Epithelial cell of esophagus (primary cell): Measurements from ENCODE around the gene ACTN4.
A peak's percentile ranks its signal among the peaks of the same experiment; 100 is the strongest.

ENCODE experiments used
- DNase-seq: peaks from one replicate; pipeline ENCODE4 v3.0.0; 2010; ENCODE audit warnings: low read depth
- H3K4me3 ChIP-seq: 2 replicates; pipeline ENCODE4 v1.5.1; 2011; ENCODE audit warnings: mild to moderate bottlenecking, low read length, control low read depth
- TF ChIP-seq, protein P1 (sequence below): IDR thresholded peaks from 2 replicates; pipeline ENCODE4 v1.5.1; 2011; ENCODE audit warnings: low read depth, mild to moderate bottlenecking, low read length, control low read depth, inconsistent platforms; ENCODE audit not compliant: insufficient read depth; ENCODE audit errors: missing control alignments

Gene ACTN4

DNA sequence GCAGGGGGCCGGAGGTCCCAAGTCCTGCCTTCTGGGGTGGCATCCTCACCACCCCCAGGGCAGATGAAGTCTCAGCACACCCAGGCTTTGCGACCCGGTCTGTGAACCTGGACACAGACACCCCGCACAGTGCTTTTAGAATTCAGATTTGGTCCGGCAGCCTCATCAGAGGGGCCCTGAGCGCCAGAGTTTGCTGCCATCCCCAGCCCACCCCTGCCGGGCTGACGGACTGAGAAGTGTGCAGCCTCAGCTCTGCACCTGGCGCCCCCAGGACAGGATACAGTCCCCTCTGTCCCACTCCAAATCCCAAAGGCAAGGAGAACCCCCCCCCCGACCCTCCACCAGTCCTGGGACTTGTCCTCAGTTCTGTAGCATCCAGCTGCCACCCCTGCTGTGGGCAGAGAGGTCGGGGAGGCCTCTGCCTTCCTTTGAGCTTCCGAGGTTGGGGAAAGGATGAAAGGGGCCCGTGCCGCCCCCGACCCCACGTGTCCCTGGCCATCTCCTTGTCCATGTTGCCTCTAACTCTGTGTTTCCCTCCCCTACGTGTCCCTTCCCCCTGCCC, 79.9 kb downstream of the ACTN4 start:
- no peak overlapping the region for H3K4me3 ChIP-seq
- TF ChIP-seq, protein P1, sequence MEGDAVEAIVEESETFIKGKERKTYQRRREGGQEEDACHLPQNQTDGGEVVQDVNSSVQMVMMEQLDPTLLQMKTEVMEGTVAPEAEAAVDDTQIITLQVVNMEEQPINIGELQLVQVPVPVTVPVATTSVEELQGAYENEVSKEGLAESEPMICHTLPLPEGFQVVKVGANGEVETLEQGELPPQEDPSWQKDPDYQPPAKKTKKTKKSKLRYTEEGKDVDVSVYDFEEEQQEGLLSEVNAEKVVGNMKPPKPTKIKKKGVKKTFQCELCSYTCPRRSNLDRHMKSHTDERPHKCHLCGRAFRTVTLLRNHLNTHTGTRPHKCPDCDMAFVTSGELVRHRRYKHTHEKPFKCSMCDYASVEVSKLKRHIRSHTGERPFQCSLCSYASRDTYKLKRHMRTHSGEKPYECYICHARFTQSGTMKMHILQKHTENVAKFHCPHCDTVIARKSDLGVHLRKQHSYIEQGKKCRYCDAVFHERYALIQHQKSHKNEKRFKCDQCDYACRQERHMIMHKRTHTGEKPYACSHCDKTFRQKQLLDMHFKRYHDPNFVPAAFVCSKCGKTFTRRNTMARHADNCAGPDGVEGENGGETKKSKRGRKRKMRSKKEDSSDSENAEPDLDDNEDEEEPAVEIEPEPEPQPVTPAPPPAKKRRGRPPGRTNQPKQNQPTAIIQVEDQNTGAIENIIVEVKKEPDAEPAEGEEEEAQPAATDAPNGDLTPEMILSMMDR, result no peak
- no peak for DNase-seq

DNA sequence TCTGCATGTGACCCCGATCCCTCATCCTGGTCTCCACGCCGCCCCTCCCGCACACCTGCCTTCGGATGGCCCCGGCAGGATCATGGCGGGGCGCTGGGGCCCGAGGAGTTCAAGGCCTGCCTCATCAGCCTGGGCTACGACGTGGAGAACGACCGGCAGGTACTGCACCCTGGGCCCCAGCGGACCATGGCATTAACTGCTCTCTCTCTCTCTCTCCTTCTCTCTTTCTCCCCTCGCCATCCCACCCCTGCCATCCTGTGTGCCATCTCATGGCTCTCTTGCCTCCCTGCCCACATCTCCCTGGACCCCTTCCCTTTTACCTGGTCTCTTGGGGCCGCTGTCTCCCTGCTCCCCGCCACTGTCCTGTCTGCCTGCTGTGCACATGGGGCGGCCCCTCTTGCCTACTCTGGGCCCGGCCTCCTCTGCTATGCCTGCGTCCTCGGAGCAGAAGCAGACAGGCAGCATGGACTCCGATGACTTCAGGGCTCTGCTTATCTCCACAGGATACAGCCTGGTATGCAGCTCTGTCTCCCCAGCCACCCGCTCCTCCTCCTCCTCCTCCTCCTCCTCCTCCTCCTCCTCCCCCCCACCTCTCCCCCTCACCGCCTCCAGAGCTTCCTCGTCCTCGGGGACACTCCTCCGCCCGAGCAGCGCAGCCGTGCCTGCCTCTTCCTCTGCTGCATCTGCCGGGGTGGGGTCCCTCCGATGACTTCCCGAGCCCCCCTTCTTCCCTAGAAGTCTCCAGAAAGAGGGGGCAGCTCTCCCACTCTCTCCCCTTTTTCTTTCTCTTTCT, 80.6 kb downstream of the ACTN4 start:
- no peak overlapping the region for H3K4me3 ChIP-seq
- no peak for DNase-seq
- TF ChIP-seq, protein P1, result no peak

DNA sequence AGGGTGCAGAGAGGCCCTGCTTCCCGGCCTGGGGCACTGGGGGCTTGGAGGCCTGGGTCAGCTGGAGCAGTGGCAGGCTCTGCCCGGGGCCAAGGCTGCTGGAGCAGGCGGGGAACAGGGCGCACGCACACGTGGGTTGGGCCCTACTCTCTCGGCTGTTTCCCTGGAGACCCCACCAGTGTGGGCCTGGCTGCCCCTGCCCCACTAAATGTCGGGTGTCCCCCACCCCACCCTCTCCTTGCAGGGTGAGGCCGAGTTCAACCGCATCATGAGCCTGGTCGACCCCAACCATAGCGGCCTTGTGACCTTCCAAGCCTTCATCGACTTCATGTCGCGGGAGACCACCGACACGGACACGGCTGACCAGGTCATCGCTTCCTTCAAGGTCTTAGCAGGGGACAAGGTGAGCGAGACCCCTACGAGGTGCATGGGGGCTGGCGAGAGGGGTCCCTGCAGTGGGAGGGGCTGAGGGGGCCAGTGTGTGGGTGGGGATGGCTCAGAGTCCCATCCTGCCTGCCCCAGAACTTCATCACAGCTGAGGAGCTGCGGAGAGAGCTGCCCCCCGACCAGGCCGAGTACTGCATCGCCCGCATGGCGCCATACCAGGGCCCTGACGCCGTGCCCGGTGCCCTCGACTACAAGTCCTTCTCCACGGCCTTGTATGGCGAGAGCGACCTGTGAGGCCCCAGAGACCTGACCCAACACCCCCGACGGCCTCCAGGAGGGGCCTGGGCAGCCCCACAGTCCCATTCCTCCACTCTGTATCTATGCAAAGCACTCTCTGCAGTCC, 81.5 kb downstream of the ACTN4 start:
- TF ChIP-seq, protein P1, result no peak
- no peak for DNase-seq
- no peak overlapping the region for H3K4me3 ChIP-seq

DNA sequence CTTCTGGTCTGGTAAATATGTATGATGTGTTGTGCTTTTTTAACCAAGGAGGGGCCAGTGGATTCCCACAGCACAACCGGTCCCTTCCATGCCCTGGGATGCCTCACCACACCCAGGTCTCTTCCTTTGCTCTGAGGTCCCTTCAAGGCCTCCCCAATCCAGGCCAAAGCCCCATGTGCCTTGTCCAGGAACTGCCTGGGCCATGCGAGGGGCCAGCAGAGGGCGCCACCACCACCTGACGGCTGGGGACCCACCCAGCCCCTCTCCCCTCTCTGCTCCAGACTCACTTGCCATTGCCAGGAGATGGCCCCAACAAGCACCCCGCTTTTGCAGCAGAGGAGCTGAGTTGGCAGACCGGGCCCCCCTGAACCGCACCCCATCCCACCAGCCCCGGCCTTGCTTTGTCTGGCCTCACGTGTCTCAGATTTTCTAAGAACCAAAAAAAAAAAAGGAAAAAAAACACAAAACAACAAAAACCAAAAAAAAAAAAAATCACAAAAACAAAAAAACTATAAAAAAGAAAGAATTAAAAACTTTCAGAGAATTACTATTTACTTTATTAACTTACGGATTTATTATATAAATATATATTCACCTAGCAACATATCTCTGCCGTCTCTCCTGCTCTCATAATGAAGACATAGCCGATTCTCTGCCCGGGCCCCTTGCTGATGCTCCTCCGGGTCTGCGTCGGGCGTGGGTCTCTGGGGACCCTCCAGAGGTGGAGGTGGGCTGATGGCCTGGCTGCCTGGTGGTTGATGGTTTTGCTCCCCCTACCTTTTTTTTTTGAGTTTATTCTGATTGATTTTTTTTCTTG, 82.4 kb downstream of the ACTN4 start:
- TF ChIP-seq, protein P1, result peak; percentile 78
- peak; percentile 60 for DNase-seq
- H3K4me3 ChIP-seq, result no peak overlapping the region

DNA sequence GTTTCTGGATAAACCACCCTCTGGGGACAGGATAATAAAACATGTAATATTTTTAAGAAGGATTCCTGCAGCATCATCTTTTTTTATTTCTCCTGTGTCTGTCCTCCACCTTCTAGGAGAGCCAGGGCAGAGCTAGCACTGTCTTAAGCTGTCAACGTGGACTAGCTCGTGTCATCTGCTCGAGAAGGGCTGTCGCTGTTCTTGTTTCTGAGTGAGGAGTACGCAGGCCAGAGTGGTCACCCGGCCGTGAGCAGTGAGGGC, 83.0 kb downstream of the ACTN4 start:
- DNase-seq, result no peak
- TF ChIP-seq, protein P1, result no peak
- H3K4me3 ChIP-seq, result no peak overlapping the region

GRCh38 chr19:38730731-38731589, 83.5 kb downstream of the ACTN4 start:
- DNase-seq, result no peak
- TF ChIP-seq, protein P1, result no peak
- no peak overlapping the region for H3K4me3 ChIP-seq
